ENCODE measurements around the gene STARD5.

STARD5 gene

DNA sequence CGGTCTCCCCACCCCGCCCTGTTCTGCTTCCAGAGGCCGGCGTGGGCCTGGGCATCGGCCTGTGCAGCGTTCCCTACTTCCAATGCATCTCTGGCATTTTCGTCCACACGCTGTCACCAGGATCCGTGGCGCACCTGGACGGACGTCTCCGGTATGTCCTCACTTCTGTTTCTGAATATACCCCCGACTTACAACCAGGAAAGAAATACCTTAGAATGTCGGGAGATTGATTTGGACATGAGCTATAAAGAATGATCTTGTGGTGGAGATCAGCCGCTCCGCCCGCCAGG lies 41.4 kb downstream of the STARD5 start:
- no peak overlapping the region for H3K4me3 ChIP-seq (replicated peaks; ENCODE audit: insufficient read depth, low read length)
- no peak for TF ChIP-seq GABPA (IDR thresholded peaks at IDR 0.05; ENCODE audit: low read depth)
- TF ChIP-seq, protein P1, sequence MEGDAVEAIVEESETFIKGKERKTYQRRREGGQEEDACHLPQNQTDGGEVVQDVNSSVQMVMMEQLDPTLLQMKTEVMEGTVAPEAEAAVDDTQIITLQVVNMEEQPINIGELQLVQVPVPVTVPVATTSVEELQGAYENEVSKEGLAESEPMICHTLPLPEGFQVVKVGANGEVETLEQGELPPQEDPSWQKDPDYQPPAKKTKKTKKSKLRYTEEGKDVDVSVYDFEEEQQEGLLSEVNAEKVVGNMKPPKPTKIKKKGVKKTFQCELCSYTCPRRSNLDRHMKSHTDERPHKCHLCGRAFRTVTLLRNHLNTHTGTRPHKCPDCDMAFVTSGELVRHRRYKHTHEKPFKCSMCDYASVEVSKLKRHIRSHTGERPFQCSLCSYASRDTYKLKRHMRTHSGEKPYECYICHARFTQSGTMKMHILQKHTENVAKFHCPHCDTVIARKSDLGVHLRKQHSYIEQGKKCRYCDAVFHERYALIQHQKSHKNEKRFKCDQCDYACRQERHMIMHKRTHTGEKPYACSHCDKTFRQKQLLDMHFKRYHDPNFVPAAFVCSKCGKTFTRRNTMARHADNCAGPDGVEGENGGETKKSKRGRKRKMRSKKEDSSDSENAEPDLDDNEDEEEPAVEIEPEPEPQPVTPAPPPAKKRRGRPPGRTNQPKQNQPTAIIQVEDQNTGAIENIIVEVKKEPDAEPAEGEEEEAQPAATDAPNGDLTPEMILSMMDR (IDR thresholded peaks at IDR 0.05; ENCODE audit: insufficient read depth, low read length), result no peak
- TF ChIP-seq POLR2AphosphoS5 (IDR thresholded peaks at IDR 0.05; ENCODE audit: low read depth), result no peak
- TF ChIP-seq, protein P2, sequence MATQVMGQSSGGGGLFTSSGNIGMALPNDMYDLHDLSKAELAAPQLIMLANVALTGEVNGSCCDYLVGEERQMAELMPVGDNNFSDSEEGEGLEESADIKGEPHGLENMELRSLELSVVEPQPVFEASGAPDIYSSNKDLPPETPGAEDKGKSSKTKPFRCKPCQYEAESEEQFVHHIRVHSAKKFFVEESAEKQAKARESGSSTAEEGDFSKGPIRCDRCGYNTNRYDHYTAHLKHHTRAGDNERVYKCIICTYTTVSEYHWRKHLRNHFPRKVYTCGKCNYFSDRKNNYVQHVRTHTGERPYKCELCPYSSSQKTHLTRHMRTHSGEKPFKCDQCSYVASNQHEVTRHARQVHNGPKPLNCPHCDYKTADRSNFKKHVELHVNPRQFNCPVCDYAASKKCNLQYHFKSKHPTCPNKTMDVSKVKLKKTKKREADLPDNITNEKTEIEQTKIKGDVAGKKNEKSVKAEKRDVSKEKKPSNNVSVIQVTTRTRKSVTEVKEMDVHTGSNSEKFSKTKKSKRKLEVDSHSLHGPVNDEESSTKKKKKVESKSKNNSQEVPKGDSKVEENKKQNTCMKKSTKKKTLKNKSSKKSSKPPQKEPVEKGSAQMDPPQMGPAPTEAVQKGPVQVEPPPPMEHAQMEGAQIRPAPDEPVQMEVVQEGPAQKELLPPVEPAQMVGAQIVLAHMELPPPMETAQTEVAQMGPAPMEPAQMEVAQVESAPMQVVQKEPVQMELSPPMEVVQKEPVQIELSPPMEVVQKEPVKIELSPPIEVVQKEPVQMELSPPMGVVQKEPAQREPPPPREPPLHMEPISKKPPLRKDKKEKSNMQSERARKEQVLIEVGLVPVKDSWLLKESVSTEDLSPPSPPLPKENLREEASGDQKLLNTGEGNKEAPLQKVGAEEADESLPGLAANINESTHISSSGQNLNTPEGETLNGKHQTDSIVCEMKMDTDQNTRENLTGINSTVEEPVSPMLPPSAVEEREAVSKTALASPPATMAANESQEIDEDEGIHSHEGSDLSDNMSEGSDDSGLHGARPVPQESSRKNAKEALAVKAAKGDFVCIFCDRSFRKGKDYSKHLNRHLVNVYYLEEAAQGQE (IDR thresholded peaks at IDR 0.05; ENCODE audit: insufficient replicate concordance, low read depth), result no peak
- no peak for TF ChIP-seq SPI1 (IDR thresholded peaks at IDR 0.05; ENCODE audit: borderline replicate concordance, low read depth)
- no peak overlapping the region for H3K27ac ChIP-seq (replicated peaks)
- no peak for DNase-seq (ENCODE audit: low read depth in 1 of 2, low spot score in 1 of 2)
- H3K27me3 ChIP-seq (ENCODE audit: insufficient read depth, poor library complexity, severe bottlenecking), result no peaks in the 10 kb centered on the region

DNA sequence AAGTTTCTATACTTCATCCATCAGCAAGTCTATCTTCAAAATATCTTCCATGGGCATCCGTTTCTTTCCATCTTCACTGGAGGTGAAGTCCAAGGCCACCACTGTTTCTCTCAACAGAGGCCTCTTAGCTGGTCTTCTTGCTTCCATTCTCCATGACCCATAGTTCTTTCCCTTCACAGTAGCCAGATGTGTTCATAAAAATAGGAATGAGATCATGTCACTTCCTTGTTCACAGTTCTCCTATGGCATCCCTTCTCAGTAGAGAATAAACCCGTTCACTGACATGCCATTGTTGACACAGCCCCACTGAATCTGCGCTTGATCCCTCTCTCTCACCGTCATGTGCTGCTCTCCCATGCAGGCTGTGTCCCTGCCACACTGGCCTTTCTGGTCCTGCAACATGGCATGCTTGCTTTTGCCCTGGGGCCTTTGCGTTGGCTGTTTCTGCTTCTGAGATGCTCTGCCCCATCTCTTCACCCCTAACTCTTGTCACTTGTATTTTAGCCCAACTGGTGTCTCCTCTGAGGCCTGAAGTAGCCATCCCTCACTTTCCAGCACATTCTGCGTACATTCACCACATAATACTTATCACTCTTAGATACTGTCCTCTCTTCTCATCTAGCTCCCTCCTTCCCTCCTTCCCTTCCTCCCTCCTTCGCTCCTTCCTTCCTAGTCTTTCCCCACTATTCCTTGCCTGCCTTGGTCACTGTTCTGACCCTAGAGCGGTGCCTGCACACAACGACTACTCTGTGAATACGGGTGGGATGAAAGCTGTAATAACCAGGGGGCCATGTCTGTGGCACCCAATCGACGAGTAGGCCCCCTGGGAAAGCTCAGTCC lies 42.0 kb downstream of the STARD5 start:
- H3K27ac ChIP-seq (replicated peaks), result no peak overlapping the region
- no peak for DNase-seq (ENCODE audit: low read depth in 1 of 2, low spot score in 1 of 2)
- no peaks in the 10 kb centered on the region for H3K27me3 ChIP-seq (ENCODE audit: insufficient read depth, poor library complexity, severe bottlenecking)
- no peak overlapping the region for H3K4me3 ChIP-seq (replicated peaks; ENCODE audit: insufficient read depth, low read length)
- TF ChIP-seq SPI1 (IDR thresholded peaks at IDR 0.05; ENCODE audit: borderline replicate concordance, low read depth), result no peak
- TF ChIP-seq GABPA (IDR thresholded peaks at IDR 0.05; ENCODE audit: low read depth), result no peak
- TF ChIP-seq, protein P1 (IDR thresholded peaks at IDR 0.05; ENCODE audit: insufficient read depth, low read length), result no peak
- TF ChIP-seq, protein P2 (IDR thresholded peaks at IDR 0.05; ENCODE audit: insufficient replicate concordance, low read depth), result no peak
- no peak for TF ChIP-seq POLR2AphosphoS5 (IDR thresholded peaks at IDR 0.05; ENCODE audit: low read depth)

DNA sequence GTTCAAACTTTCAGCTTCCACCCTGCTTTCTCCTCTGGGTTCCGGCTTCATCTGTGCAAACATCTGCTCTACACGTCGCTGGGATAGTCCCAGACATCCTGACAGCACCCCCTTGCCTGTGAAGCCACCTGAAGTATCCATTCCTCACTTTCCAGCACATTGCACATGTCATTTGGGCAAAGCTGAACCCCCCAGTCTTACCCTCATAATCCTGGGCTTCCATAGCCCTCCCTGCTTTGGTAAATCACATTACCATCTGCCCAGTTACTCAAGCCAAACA lies 42.5 kb downstream of the STARD5 start:
- DNase-seq (ENCODE audit: low read depth in 1 of 2, low spot score in 1 of 2), result no peak
- H3K27me3 ChIP-seq (ENCODE audit: insufficient read depth, poor library complexity, severe bottlenecking), result no peaks in the 10 kb centered on the region
- TF ChIP-seq, protein P1 (IDR thresholded peaks at IDR 0.05; ENCODE audit: insufficient read depth, low read length), result no peak
- no peak for TF ChIP-seq GABPA (IDR thresholded peaks at IDR 0.05; ENCODE audit: low read depth)
- H3K4me3 ChIP-seq (replicated peaks; ENCODE audit: insufficient read depth, low read length), result no peak overlapping the region
- H3K27ac ChIP-seq (replicated peaks), result no peak overlapping the region

Measured in HL-60 (cell line).